Measurements from ENCODE around the gene RANGRF. TPM values are rescaled to one million over a fixed set of nuclear protein-coding genes. Genes with fewer than 3 reads are reported as not detected.

The RANGRF gene
- total RNA-seq, 1 experiment from 2014 or later: 35.0 TPM

DNA sequence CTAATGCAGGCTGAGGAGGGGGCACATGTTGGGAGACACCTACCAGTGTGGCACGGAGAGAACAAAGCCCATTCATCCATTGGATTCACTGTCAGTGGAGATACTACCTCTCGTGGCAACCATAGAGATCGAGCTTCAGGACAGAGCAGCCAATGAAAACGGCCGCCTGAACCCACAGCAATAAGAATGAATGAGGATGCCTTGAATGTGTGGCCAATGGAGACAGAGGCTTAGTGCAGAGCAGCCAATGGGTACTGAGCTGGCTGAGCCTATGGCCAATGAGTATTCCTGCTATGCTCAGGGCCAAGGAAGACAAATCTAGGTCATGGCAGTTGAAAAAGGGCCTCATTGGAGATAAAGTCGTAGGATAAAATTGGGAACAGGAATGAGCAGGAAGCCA is 32.5 kb downstream of the RANGRF start:
- TF ChIP-seq EZH2 (IDR thresholded peaks at IDR 0.05; ENCODE audit: low read depth): no peak
- TF ChIP-seq, protein P1, sequence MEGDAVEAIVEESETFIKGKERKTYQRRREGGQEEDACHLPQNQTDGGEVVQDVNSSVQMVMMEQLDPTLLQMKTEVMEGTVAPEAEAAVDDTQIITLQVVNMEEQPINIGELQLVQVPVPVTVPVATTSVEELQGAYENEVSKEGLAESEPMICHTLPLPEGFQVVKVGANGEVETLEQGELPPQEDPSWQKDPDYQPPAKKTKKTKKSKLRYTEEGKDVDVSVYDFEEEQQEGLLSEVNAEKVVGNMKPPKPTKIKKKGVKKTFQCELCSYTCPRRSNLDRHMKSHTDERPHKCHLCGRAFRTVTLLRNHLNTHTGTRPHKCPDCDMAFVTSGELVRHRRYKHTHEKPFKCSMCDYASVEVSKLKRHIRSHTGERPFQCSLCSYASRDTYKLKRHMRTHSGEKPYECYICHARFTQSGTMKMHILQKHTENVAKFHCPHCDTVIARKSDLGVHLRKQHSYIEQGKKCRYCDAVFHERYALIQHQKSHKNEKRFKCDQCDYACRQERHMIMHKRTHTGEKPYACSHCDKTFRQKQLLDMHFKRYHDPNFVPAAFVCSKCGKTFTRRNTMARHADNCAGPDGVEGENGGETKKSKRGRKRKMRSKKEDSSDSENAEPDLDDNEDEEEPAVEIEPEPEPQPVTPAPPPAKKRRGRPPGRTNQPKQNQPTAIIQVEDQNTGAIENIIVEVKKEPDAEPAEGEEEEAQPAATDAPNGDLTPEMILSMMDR (conservative IDR thresholded peaks at IDR 0.05): no peak
- POLR2A ChIA-PET (ENCODE audit: unreplicated experiment): no interaction called here
- DNase-seq: no peak
- Histone ChIP-seq H3F3A (ENCODE audit: insufficient read depth, low read depth) (no peaks in the 10 kb centered on the region), H3K9me3 (ENCODE audit: insufficient read depth, low read depth) (no peaks in the 10 kb centered on the region), H3K4me2 (no peak overlapping the region), H3K79me2 (ENCODE audit: low read depth) (no peaks in the 10 kb centered on the region), H3K36me3 (ENCODE audit: low read depth) (no peaks in the 10 kb centered on the region), H4K20me1 (ENCODE audit: insufficient read depth) (no peaks in the 10 kb centered on the region), H3K27me3 (ENCODE audit: insufficient read depth, low read depth) (no peaks in the 10 kb centered on the region; the same call in 1 of the 2 replicates), H2AFZ (no peak overlapping the region), H3K9me2 (ENCODE audit: insufficient read depth) (no peaks in the 10 kb centered on the region), H3K4me1 (replicated peaks; ENCODE audit: insufficient read depth) (no peaks in the 10 kb centered on the region), H3K27ac (no peak overlapping the region), H3K4me3 (no peak overlapping the region)
- CTCF ChIA-PET: no interaction called here
- no TSS peak for BruUV-seq (replicated peaks)
- intact Hi-C loops (cut with micrococcal nuclease; ENCODE audit: unreplicated experiment): no loop called here

DNA sequence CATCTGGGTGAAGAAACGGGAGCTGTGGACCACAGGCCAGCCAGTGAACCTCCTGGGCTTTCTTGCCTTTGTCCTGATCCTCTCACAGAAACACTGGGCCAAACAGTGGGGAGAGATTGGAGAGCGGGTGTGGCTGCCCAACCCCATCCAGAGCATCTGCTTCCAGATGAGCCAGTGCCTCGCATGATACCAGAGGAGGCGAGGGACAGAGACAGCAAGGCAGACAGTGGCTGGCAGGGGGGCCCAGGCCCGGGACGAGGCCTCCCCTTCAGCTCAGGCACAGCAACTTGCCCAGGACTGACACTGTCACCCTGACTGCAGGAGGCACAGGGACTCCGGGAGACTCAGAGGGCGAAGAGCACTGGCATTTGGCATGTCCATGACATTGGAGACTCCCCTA is 33.6 kb downstream of the RANGRF start:
- Histone ChIP-seq H3K79me2 (ENCODE audit: low read depth) (no peaks in the 10 kb centered on the region), H3K4me1 (replicated peaks; ENCODE audit: insufficient read depth) (no peaks in the 10 kb centered on the region), H3K27me3 (ENCODE audit: insufficient read depth, low read depth) (no peaks in the 10 kb centered on the region), H3K9me2 (ENCODE audit: insufficient read depth) (no peaks in the 10 kb centered on the region), H3K27ac (no peak overlapping the region), H3K4me3 (no peak overlapping the region), H2AFZ (no peak overlapping the region), H3K4me2 (no peak overlapping the region), H4K20me1 (ENCODE audit: insufficient read depth) (no peaks in the 10 kb centered on the region), H3F3A (ENCODE audit: insufficient read depth, low read depth) (no peaks in the 10 kb centered on the region), H3K9me3 (ENCODE audit: insufficient read depth, low read depth) (no peaks in the 10 kb centered on the region), H3K36me3 (ENCODE audit: low read depth) (no peaks in the 10 kb centered on the region)
- ChIA-PET POLR2A (ENCODE audit: unreplicated experiment) (interaction anchor here (0.6 kb wide), 1 partner anchor 61 kb away, joined by 3 read pairs; no protein-coding TSS in a partner anchor), CTCF (no interaction called here)
- DNase-seq: no peak
- intact Hi-C loops (cut with micrococcal nuclease; ENCODE audit: unreplicated experiment): no loop called here
- TF ChIP-seq EZH2 (IDR thresholded peaks at IDR 0.05; ENCODE audit: low read depth): no peak
- TF ChIP-seq, protein P1 (conservative IDR thresholded peaks at IDR 0.05): no peak
- no TSS peak for BruUV-seq (replicated peaks)

DNA sequence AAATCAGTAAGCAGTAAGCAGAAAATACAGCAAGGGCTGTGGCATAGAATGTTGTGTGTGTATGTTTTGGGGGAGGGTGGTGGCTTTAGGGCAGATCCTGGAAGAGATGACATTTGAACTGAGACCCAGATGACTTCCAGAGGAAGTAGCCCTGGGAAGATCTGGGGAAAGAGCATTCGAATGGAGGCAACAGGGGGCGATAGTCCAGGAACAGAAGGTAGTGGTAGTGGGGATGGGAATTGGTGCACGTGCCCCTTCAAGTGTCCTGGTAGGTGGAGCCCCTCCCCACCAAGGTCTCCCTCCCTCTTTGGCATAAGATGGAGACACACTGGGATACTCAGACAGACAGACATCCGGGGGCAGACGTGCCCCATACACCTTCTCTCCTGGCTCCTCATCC is 35.7 kb downstream of the RANGRF start:
- no peaks in the 10 kb centered on the region for H3F3A ChIP-seq (ENCODE audit: insufficient read depth, low read depth)
- no peaks in the 10 kb centered on the region for H3K79me2 ChIP-seq (ENCODE audit: low read depth)
- CTCF ChIA-PET: interaction anchor here (0.6 to 0.7 kb wide), 2 partner anchors 250 to 564 kb away, joined by 3 read pairs; no protein-coding TSS in a partner anchor
- H3K9me3 ChIP-seq (ENCODE audit: insufficient read depth, low read depth): no peaks in the 10 kb centered on the region
- TF ChIP-seq, protein P1 (conservative IDR thresholded peaks at IDR 0.05): no peak
- TF ChIP-seq EZH2 (IDR thresholded peaks at IDR 0.05; ENCODE audit: low read depth): no peak
- no peak for DNase-seq
- H3K9me2 ChIP-seq (ENCODE audit: insufficient read depth): no peaks in the 10 kb centered on the region
- no peaks in the 10 kb centered on the region for H3K27me3 ChIP-seq (ENCODE audit: insufficient read depth, low read depth)
- intact Hi-C loops (cut with micrococcal nuclease; ENCODE audit: unreplicated experiment): no loop called here
- H3K27ac ChIP-seq: no peak overlapping the region
- POLR2A ChIA-PET (ENCODE audit: unreplicated experiment): no interaction called here
- H3K4me1 ChIP-seq (replicated peaks; ENCODE audit: insufficient read depth): no peaks in the 10 kb centered on the region
- no peaks in the 10 kb centered on the region for H3K36me3 ChIP-seq (ENCODE audit: low read depth)
- H3K4me2 ChIP-seq: no peak overlapping the region
- no peak overlapping the region for H2AFZ ChIP-seq
- no peaks in the 10 kb centered on the region for H4K20me1 ChIP-seq (ENCODE audit: insufficient read depth)
- no TSS peak for BruUV-seq (replicated peaks)
- H3K4me3 ChIP-seq: no peak overlapping the region
